ENCODE results near the gene DEUP1.

GRCh38 chr11:93393386-93393785, 62.8 kb downstream of the DEUP1 start:
- TF ChIP-seq ATF2 (CRISPR knock-in tag; IDR thresholded peaks at IDR 0.05) = no peak
- TF ChIP-seq SNRNP70 (optimal IDR thresholded peaks at IDR 0.05; ENCODE audit: low read depth, low read length) = no peak
- no peak for TF ChIP-seq ZSCAN32 (CRISPR knock-in tag; IDR thresholded peaks at IDR 0.05)
- TF ChIP-seq YY1 (IDR thresholded peaks at IDR 0.05; ENCODE audit: borderline replicate concordance in 1 of 3, control insufficient read depth in 1 of 3, extremely low read depth in 1 of 3, insufficient read depth in 3 of 3, insufficient read length in 1 of 3, insufficient replicate concordance in 2 of 3, low read depth in 1 of 3, low read length in 2 of 3) = no peak
- no peak for TF ChIP-seq MYNN (IDR thresholded peaks at IDR 0.05)
- TF ChIP-seq MYNN (CRISPR knock-in tag; IDR thresholded peaks at IDR 0.05) = no peak
